SK-N-SH (cell line): ENCODE results near the gene CASKIN2. TPM values are rescaled to one million over a fixed set of nuclear protein-coding genes. Genes with fewer than 3 reads are reported as not detected.

ENCODE experiments used
- CTCF ChIA-PET: fragments of 300-600, 350-600 bp; formaldehyde crosslinking; extraction: SDS; loops from one replicate; lab custom pipeline; 2021; lab: Yijun Ruan, JAX
- POLR2A ChIA-PET: fragments of 350-600 bp; sonication (Branson Sonifier 250); formaldehyde crosslinking; extraction: SDS; loops from one replicate; lab custom pipeline; 2020; ENCODE audit warnings: antibody characterized with exemption, inconsistent platforms; lab: Yijun Ruan, JAX
- DNase-seq: peaks from one replicate; pipeline ENCODE4 v3.0.0; 2012
- H2AFZ ChIP-seq: fragments of 200-600 bp; sonication (generic); 2 replicates; pipeline ENCODE4 v1.8.1; 2016; ENCODE audit warnings: antibody characterized with exemption, mild to moderate bottlenecking, low read depth
- H3F3A ChIP-seq: fragments of 200-600 bp; sonication (generic); replicated peaks from 2 replicates; pipeline ENCODE3; 2016; ENCODE audit warnings: antibody characterized with exemption, mild to moderate bottlenecking; ENCODE audit not compliant: insufficient read depth
- H3K27ac ChIP-seq, 2 experiments: fragments of 200-500 bp in 1 of 2; fragments of 200-600 bp in 1 of 2; sonication (Bioruptor generic) in 1 of 2; sonication (generic), shearing (Covaris generic) in 1 of 2; 2 replicates each; pipeline versions ENCODE4 v1.5.1 to v1.6.1; 2014 to 2016; ENCODE audit warnings: low read depth in 2 of 2, inconsistent platforms in 1 of 2, low read length in 1 of 2, mild to moderate bottlenecking in 1 of 2, mixed read lengths in 1 of 2
- H3K27me3 ChIP-seq: fragments of 200-600 bp; sonication (generic), shearing (Covaris generic); 2 replicates; pipeline ENCODE4 v1.6.1; 2016; ENCODE audit warnings: mixed run types; ENCODE audit not compliant: insufficient read depth
- H3K36me3 ChIP-seq, 2 experiments: fragments of 200-500 bp in 1 of 2; fragments of 200-600 bp in 1 of 2; sonication (Bioruptor generic) in 1 of 2; sonication (generic) in 1 of 2; replicated peaks in 1 of 2; 2 replicates each; pipeline versions ENCODE3 to v1.5.1; 2014 to 2016; ENCODE audit warnings: low read length in 1 of 2, mild to moderate bottlenecking in 1 of 2; ENCODE audit not compliant: insufficient read depth in 2 of 2, control insufficient read depth in 1 of 2
- H3K4me1 ChIP-seq, 2 experiments: fragments of 200-500 bp in 1 of 2; fragments of 200-600 bp in 1 of 2; sonication (Bioruptor generic) in 1 of 2; sonication (generic), shearing (Covaris generic) in 1 of 2; 2 replicates each; pipeline versions ENCODE4 v1.5.1 to v1.6.1; 2014 to 2016; ENCODE audit warnings: low read depth in 1 of 2, low read length in 1 of 2, mixed run types in 1 of 2; ENCODE audit not compliant: insufficient read depth in 2 of 2, control insufficient read depth in 1 of 2
- H3K4me2 ChIP-seq: fragments of 200-600 bp; sonication (generic), shearing (Covaris generic); 2 replicates; pipeline ENCODE4 v1.6.1; 2017; ENCODE audit warnings: mixed run types
- H3K4me3 ChIP-seq, 2 experiments: fragments of 200-500 bp in 1 of 2; fragments of 200-600 bp in 1 of 2; sonication (Bioruptor generic) in 1 of 2; sonication (generic), shearing (Covaris generic) in 1 of 2; 2 replicates each; pipeline versions ENCODE4 v1.5.1 to v1.8.1; 2014 to 2016; ENCODE audit warnings: low read depth in 2 of 2, inconsistent platforms in 1 of 2, low read length in 1 of 2, mild to moderate bottlenecking in 1 of 2, mixed read lengths in 1 of 2, moderate library complexity in 1 of 2
- H3K79me2 ChIP-seq: fragments of 200-600 bp; sonication (generic); 2 replicates; pipeline ENCODE4 v1.8.1; 2017; ENCODE audit warnings: mild to moderate bottlenecking; ENCODE audit not compliant: insufficient read depth
- H3K9ac ChIP-seq: fragments of 200-600 bp; sonication (generic); 2 replicates; pipeline ENCODE4 v1.6.1; 2017; ENCODE audit warnings: mixed run types
- H3K9me2 ChIP-seq: fragments of 200-600 bp; sonication (generic); 2 replicates; pipeline ENCODE4 v1.6.1; 2017; ENCODE audit warnings: mixed run types
- H3K9me3 ChIP-seq: fragments of 200-600 bp; sonication (generic); 2 replicates; pipeline ENCODE4 v1.6.1; 2017; ENCODE audit warnings: mixed run types, mild to moderate bottlenecking, moderate library complexity
- H4K20me1 ChIP-seq: fragments of 200-600 bp; sonication (generic); 2 replicates; pipeline ENCODE4 v1.6.1; 2017; ENCODE audit warnings: mild to moderate bottlenecking, mixed run types; ENCODE audit not compliant: insufficient read depth
- ELF1 ChIP-seq: IDR thresholded peaks from 2 replicates; pipeline ENCODE4 v1.4.0; 2012
- FOSL2 ChIP-seq: IDR thresholded peaks from 2 replicates; pipeline ENCODE4 v1.4.0; 2012; ENCODE audit warnings: low read depth, mild to moderate bottlenecking, moderate library complexity, borderline replicate concordance
- FOXM1 ChIP-seq: IDR thresholded peaks from 2 replicates; pipeline ENCODE4 v1.4.0; 2012; ENCODE audit warnings: low read depth, mild to moderate bottlenecking
- MEF2A ChIP-seq: IDR thresholded peaks from 2 replicates; pipeline ENCODE4 v1.4.0; 2012; ENCODE audit warnings: low read depth, borderline replicate concordance
- POLR2AphosphoS5 ChIP-seq: IDR thresholded peaks from 2 replicates; pipeline ENCODE4 v1.6.1; 2012; ENCODE audit warnings: low read depth, low read length
- RCOR1 ChIP-seq: fragments of 150-350 bp; IDR thresholded peaks from 2 replicates; pipeline ENCODE4 v1.6.1; 2017; ENCODE audit warnings: antibody characterized with exemption, low read length
- SIN3A ChIP-seq: IDR thresholded peaks from 2 replicates; pipeline ENCODE4 v1.6.1; 2012; ENCODE audit warnings: low read depth, mild to moderate bottlenecking, low read length, moderate library complexity, borderline replicate concordance
- SMC3 ChIP-seq: IDR thresholded peaks from 2 replicates; pipeline ENCODE4 v1.6.1; 2012; ENCODE audit warnings: low read depth, low read length, improper control_type of control experiment
- TAF1 ChIP-seq: IDR thresholded peaks from 2 replicates; pipeline ENCODE4 v1.6.1; 2012; ENCODE audit warnings: low read depth, mild to moderate bottlenecking, low read length, moderate library complexity, borderline replicate concordance
- USF1 ChIP-seq: IDR thresholded peaks from 2 replicates; pipeline ENCODE4 v1.4.0; 2012; ENCODE audit warnings: low read depth, borderline replicate concordance
- USF2 ChIP-seq: fragments of 150-350 bp; IDR thresholded peaks from 2 replicates; pipeline ENCODE4 v1.6.1; 2017; ENCODE audit warnings: antibody characterized with exemption, low read length, low read depth, borderline replicate concordance
- WGBS: methylation state at CpG from one replicate; pipeline ENCODE4 v1.1.6; 2017; ENCODE audit warnings: low lambda C conversion rate; 5-methylcytosine and 5-hydroxymethylcytosine counted together
- polyA plus RNA-seq, 3 experiments: library from polyadenylated mRNA; depleted of rRNA; stranded (reverse); fragments of >200 nt; gene quantifications; 2 replicates each; pipeline ENCODE4 v1.2.3, GENCODE V29; 2012

CASKIN2 gene
- polyA plus RNA-seq, 1 of the 3 experiments (the other 2 are of a cell fraction) = 6.5 TPM

GRCh38 chr17:75489511-75489955 is 25.8 kb downstream of the CASKIN2 start:
- POLR2A ChIA-PET = interaction anchor here (1.2 to 1.9 kb wide), 2 partner anchors 9 to 11 kb away, joined by 3 to 7 read pairs; no protein-coding TSS in a partner anchor
- CTCF ChIA-PET = interaction anchor here (1.0 to 2.0 kb wide), 5 partner anchors 10 to 258 kb away, joined by 3 to 7 read pairs (median 3); partner anchors contain the start of genes MIF4GD and TSEN54

GRCh38 chr17:75488693-75489510 is 26.4 kb downstream of the CASKIN2 start:
- peak; percentile 39 for DNase-seq
- no peaks in the 10 kb centered on the region for H3K9me3 ChIP-seq
- 94% methylated on average over 22 of the region's 24 CpGs for WGBS

More at GRCh38 chr17:75489511-75489955, 25.8 kb downstream of the CASKIN2 start:
- Histone ChIP-seq H3K27me3 (no peaks in the 10 kb centered on the region), H3K4me3 (no peak overlapping the region), H3K36me3 (peaks cover 0 to 47% of the 10 kb centered on the region in 2 experiments), H3K27ac (no peak overlapping the region), H3K9me3 (no peaks in the 10 kb centered on the region), H2AFZ (no peak overlapping the region), H4K20me1 (peaks cover 8% of the 10 kb centered on the region; the same call in 1 of the 2 replicates), H3K79me2 (0 out of 2 replicates have a peak, but pooled peaks cover 3% of the 10 kb centered on the region), H3K4me1 (peaks cover 0 to 10% of the 10 kb centered on the region in 2 experiments; a peak in 1 of 4 replicates), H3K4me2 (no peak overlapping the region), H3K9me2 (no peaks in the 10 kb centered on the region), H3K9ac (no peak overlapping the region), H3F3A (no peaks in the 10 kb centered on the region)
- 76% methylated on average over 11 of the region's 14 CpGs for WGBS
- TF ChIP-seq FOXM1 (no peak), POLR2AphosphoS5 (no peak)
- peak; percentile 36 for DNase-seq

More at GRCh38 chr17:75488693-75489510, 26.4 kb downstream of the CASKIN2 start:
- Histone ChIP-seq H3K36me3 (peaks cover 0 to 42% of the 10 kb centered on the region in 2 experiments), H3K9ac (no peak overlapping the region), H3K79me2 (0 out of 2 replicates have a peak, but pooled peaks cover 3% of the 10 kb centered on the region), H2AFZ (no peak overlapping the region), H3K4me1 (peaks cover 0 to 10% of the 10 kb centered on the region in 2 experiments; a peak in 1 of 4 replicates), H3K4me2 (no peak overlapping the region), H3K4me3 (no peak overlapping the region), H3K27me3 (no peaks in the 10 kb centered on the region), H3F3A (no peaks in the 10 kb centered on the region), H4K20me1 (peaks cover 8% of the 10 kb centered on the region; the same call in 1 of the 2 replicates), H3K9me2 (no peaks in the 10 kb centered on the region), H3K27ac (no peak overlapping the region)
- TF ChIP-seq USF2 = no peak
- TF ChIP-seq USF1 = no peak
- TF ChIP-seq SMC3 = no peak
- TF ChIP-seq SIN3A = no peak
- no peak for TF ChIP-seq TAF1
- TF ChIP-seq MEF2A = no peak
- no peak for TF ChIP-seq FOSL2
- no peak for TF ChIP-seq ELF1
- no peak for TF ChIP-seq RCOR1
- POLR2A ChIA-PET = interaction anchor here (1.9 kb wide), 1 partner anchor 10 kb away, joined by 7 read pairs; no protein-coding TSS in a partner anchor
- CTCF ChIA-PET = interaction anchor here (1.1 to 2.0 kb wide), 2 partner anchors 11 to 259 kb away, joined by 5 to 7 read pairs; no protein-coding TSS in a partner anchor
